Heart left ventricle (tissue), 16 donors: ENCODE measurements around the gene FLCN. TPM values are rescaled to one million over a fixed set of nuclear protein-coding genes. Genes with fewer than 3 reads are reported as not detected.

Source experiments
- ATAC-seq, 4 donors: fragments of 200-7000 bp; cut with Tn5 transposase; one replicate each; pipeline ENCODE4 v1.9.1; 2020 to 2022; ENCODE audit warnings: moderate library complexity in 4 of 4, mild to moderate bottlenecking in 3 of 4, moderate number of reproducible peaks in 1 of 4
- DNase-seq, 5 donors: peaks; one replicate each; pipeline ENCODE4 v3.0.0-alpha.2; 2020
- H3K27ac ChIP-seq, 12 donors: fragments of 200-600 bp; sonication (generic) in 4 of 12; one replicate each; pipeline versions ENCODE4 v1.5.0 to v1.8.0; 2016 to 2022; ENCODE audit warnings: mild to moderate bottlenecking in 2 of 12
- H3K27me3 ChIP-seq, 9 donors: fragments of 200-600 bp; sonication (generic) in 2 of 9; one replicate each; pipeline versions ENCODE4 v1.5.1 to v1.8.0; 2016 to 2022; ENCODE audit warnings: mild to moderate bottlenecking in 3 of 9
- H3K36me3 ChIP-seq, 9 donors: fragments of 200-600 bp; sonication (generic) in 2 of 9; one replicate each; pipeline versions ENCODE4 v1.5.0 to v1.8.0; 2018 to 2022; ENCODE audit warnings: mild to moderate bottlenecking in 2 of 9
- H3K4me1 ChIP-seq, 12 donors: fragments of 200-600 bp; sonication (generic) in 4 of 12; one replicate each; pipeline versions ENCODE4 v1.5.0 to v1.8.0; 2016 to 2022; ENCODE audit warnings: mild to moderate bottlenecking in 3 of 12
- H3K4me3 ChIP-seq, 12 donors: fragments of 200-600 bp; sonication (generic) in 4 of 12; one replicate each; pipeline versions ENCODE4 v1.5.0 to v1.8.0; 2017 to 2022; ENCODE audit warnings: mild to moderate bottlenecking in 9 of 12, moderate library complexity in 4 of 12
- H3K9me3 ChIP-seq, 12 donors: fragments of 200-600 bp; sonication (generic) in 4 of 12; one replicate each; pipeline versions ENCODE4 v1.5.0 to v1.8.0; 2016 to 2022; ENCODE audit warnings: mild to moderate bottlenecking in 1 of 12
- POLR2A ChIP-seq, 2 donors: fragments of 450-650 bp; IDR thresholded peaks; one replicate each; pipeline ENCODE4 v1.6.1; 2017; ENCODE audit warnings: antibody characterized with exemption in 2 of 2, mild to moderate bottlenecking in 2 of 2, moderate library complexity in 2 of 2
- WGBS, 4 donors: extraction: QIAGEN DNeasy Blood & Tissue Kit in 2 of 4; methylation state at CpG; one replicate each; pipeline versions ENCODE4 v1.1.5 to v1.1.7; 2013 to 2018; 5-methylcytosine and 5-hydroxymethylcytosine counted together
- intact Hi-C, 10 donors: fragments of 100-400 bp; cut with DNase I; formaldehyde crosslinking; loops; one replicate each; pipeline versions ENCODE4 v1.11.1 to v1.14.2; 2022
- polyA plus RNA-seq, 2 donors: library from polyadenylated mRNA; stranded (reverse); fragments of 200-250 nt; gene quantifications; one replicate each; pipeline ENCODE4 v1.2.3, GENCODE V29; 2013
- total RNA-seq, 9 donors: library from RNA; depleted of rRNA in 2 of 9; stranded (reverse); fragments of >200 nt in 2 of 9; fragmentation: NEBNext Ultra II Directional in 3 of 9; extraction: Animal tissue kit (Norgen Biotek cat#: 25700) in 3 of 9; gene quantifications; one replicate each; pipeline versions ENCODE4 v1.1.0 to v1.2.4, GENCODE V29; 2016 to 2023
- TF ChIP-seq, protein P1 (sequence below), 12 donors: fragments of 200-600 bp; sonication (generic) in 4 of 12; IDR thresholded peaks; one replicate each; pipeline versions ENCODE4 v1.5.0 to v1.8.0; 2018 to 2022; ENCODE audit warnings: antibody characterized with exemption in 12 of 12, mild to moderate bottlenecking in 5 of 12
- donor health status: ischemic (EF 13 %, LVEDD 7.1; RV severe dilation, severe dysfunction).
- donor health status: healthy with polysubstance abuse.
- donor health status: DM: no; HTN: yes; CAD: no.
- donor health status: DM: no; HTN: no; CAD: no.
- donor health status: ischemic (EF 25% LVEDD 6.9; RV normal size, moderate dysfunction).
- donor health status: ischemic (EF 25% LVEDD 5.7; RV mildly dilated, moderate dysfunction).
- donor health status: healthy.
- donor health status: DM: yes; HTN: yes; CAD: no.
- donor health status: ischemic (EF 35%, LVEDD 5.7; RV mildly dilated, moderate dysfunction).
- donor health status: nonischemic (EF 11% LVEDD 7.7; RV severe dilation, severe dysfunction).
- donor health status: DM: yes; HTN: yes; CAD: no.
- donor health status: PGD.
- donor health status: ischemic (EF 29% LVEDD 5.4; RV normal size, mild dysfunction).
- donor health status: nonischemic (EF 23%, LVEDD 6.1; RV moderate dilation, normal function).

The FLCN gene
- total and polyA plus RNA-seq, 11 donors = 21.1 to 120 (median 32.6) TPM

DNA sequence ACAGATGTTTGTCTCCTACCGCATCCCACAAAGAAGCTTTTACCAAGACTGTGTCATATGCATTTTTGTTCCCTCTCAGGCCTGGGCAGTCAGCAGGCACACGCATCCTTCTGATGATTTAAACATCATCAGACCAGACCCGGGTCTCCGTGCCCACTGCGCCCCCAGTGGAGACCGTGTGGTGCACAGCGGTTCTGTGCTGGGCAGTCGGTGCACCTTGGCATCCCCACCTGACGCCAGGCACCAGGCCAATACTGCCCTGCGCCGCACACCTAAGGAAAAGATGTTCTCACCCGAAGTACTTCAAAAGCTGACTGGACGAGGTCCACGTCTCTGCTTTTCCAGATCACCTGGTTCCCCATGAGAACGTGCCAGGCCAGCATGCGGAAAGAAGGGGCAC, 20.2 kb downstream of the FLCN start:
- 84 to 89% (median 88%) methylated on average over 11 to 16 of the region's 16 CpGs for WGBS, 4 donors
- TF ChIP-seq, protein P1, sequence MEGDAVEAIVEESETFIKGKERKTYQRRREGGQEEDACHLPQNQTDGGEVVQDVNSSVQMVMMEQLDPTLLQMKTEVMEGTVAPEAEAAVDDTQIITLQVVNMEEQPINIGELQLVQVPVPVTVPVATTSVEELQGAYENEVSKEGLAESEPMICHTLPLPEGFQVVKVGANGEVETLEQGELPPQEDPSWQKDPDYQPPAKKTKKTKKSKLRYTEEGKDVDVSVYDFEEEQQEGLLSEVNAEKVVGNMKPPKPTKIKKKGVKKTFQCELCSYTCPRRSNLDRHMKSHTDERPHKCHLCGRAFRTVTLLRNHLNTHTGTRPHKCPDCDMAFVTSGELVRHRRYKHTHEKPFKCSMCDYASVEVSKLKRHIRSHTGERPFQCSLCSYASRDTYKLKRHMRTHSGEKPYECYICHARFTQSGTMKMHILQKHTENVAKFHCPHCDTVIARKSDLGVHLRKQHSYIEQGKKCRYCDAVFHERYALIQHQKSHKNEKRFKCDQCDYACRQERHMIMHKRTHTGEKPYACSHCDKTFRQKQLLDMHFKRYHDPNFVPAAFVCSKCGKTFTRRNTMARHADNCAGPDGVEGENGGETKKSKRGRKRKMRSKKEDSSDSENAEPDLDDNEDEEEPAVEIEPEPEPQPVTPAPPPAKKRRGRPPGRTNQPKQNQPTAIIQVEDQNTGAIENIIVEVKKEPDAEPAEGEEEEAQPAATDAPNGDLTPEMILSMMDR (IDR thresholded peaks at IDR 0.05) = no peak
- TF ChIP-seq POLR2A (IDR thresholded peaks at IDR 0.05) = no peak
- Histone ChIP-seq H3K4me1 (peaks cover 0 to 2% (median 0%) of the 10 kb centered on the region in 12 donors), H3K27me3 (no peaks in the 10 kb centered on the region), H3K36me3 (peaks cover 2 to 100% (median 97%) of the 10 kb centered on the region in 9 donors), H3K9me3 (no peaks in the 10 kb centered on the region), H3K4me3 (no peak overlapping the region), H3K27ac (no peak overlapping the region)
- intact Hi-C loops = loop anchor here in 2 of 10 donors (10.0 kb wide), 1 partner anchor 212 kb away; no protein-coding TSS in a partner anchor
- no peak for ATAC-seq
- DNase-seq = peak in 1 of 5 donors; percentile 11

GRCh38 chr17:17216236-17216635, 20.7 kb downstream of the FLCN start:
- H3K27me3 ChIP-seq = no peaks in the 10 kb centered on the region
- ATAC-seq (no peak), DNase-seq (peak in 2 of 5 donors; percentile 16 to 37)
- no peak overlapping the region for H3K4me3 ChIP-seq
- no peaks in the 10 kb centered on the region for H3K9me3 ChIP-seq
- H3K27ac ChIP-seq = no peak overlapping the region
- peaks cover 2 to 100% (median 96%) of the 10 kb centered on the region in 9 donors for H3K36me3 ChIP-seq
- H3K4me1 ChIP-seq = peaks cover 0 to 2% (median 0%) of the 10 kb centered on the region in 12 donors
- WGBS, 4 donors = 88 to 93% (median 90%) methylated on average over 3 to 17 of the region's 17 CpGs
- TF ChIP-seq POLR2A (IDR thresholded peaks at IDR 0.05) = no peak
- TF ChIP-seq, protein P1 (IDR thresholded peaks at IDR 0.05) = no peak
- intact Hi-C loops = loop anchor here in 2 of 10 donors (10.0 kb wide), 1 partner anchor 211 kb away; no protein-coding TSS in a partner anchor

GRCh38 chr17:17215575-17215974, 21.4 kb downstream of the FLCN start:
- Histone ChIP-seq H3K27me3 (no peaks in the 10 kb centered on the region), H3K4me1 (peaks cover 0 to 2% (median 0%) of the 10 kb centered on the region in 12 donors), H3K36me3 (peaks cover 2 to 100% (median 91%) of the 10 kb centered on the region in 9 donors), H3K9me3 (no peaks in the 10 kb centered on the region), H3K4me3 (no peak overlapping the region), H3K27ac (no peak overlapping the region)
- intact Hi-C loops = loop anchor here in 2 of 10 donors (10.0 kb wide), 1 partner anchor 211 kb away; no protein-coding TSS in a partner anchor
- no peak for DNase-seq
- ATAC-seq = no peak
- WGBS, 4 donors = 88 to 93% (median 89%) methylated on average over 8 of the region's 8 CpGs
- no peak for TF ChIP-seq POLR2A (IDR thresholded peaks at IDR 0.05)
- TF ChIP-seq, protein P1 (IDR thresholded peaks at IDR 0.05) = no peak

DNA sequence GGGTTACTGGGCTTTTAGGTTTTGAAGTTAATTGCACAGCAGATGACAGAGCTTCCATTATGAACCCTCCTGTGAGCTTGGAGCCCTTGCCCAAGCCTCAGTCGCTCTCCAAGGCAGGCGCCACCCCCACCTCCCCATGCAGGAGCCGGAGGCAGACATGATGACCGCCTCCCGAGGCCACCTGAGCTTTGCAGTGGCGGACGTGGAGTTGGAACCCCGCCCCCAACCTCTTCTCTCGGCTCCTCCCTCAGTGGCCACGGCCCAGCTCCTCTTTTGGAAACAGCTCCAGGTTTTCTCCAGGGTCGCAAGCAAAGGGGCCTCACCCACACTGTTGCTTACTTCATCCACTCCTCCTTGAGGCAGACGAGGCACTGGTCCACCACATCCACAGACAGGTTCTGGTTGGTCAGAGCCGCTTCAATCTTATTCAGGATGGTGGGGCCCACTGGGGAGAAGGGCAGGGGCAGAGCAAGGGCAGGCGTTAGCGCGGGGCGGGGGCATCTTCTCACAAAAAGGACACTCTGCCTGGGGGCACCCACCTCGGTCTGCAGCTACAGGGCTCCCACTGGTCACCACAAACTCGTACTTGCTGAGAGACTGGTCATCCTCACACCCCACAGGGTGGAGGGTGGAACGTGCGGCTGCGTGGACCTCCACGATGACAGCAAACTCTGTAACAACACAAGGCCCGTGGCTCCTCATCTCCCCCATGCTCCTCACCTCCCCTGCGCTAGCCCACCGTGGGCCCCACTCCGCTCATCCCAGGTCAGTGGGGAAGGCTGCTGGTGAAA, 22.1 kb downstream of the FLCN start:
- TF ChIP-seq, protein P1 (IDR thresholded peaks at IDR 0.05) = no peak
- TF ChIP-seq POLR2A (IDR thresholded peaks at IDR 0.05) = no peak
- Histone ChIP-seq H3K27ac (no peak overlapping the region), H3K36me3 (peaks cover 2 to 96% (median 86%) of the 10 kb centered on the region in 9 donors), H3K4me1 (peaks cover 0 to 2% (median 0%) of the 10 kb centered on the region in 12 donors), H3K4me3 (no peak overlapping the region), H3K27me3 (no peaks in the 10 kb centered on the region), H3K9me3 (no peaks in the 10 kb centered on the region)
- intact Hi-C loops = loop anchor here in 2 of 10 donors (10.0 kb wide), 1 partner anchor 210 kb away; no protein-coding TSS in a partner anchor
- DNase-seq (peak in 1 of 5 donors; percentile 9), ATAC-seq (no peak)
- WGBS, 4 donors = 86 to 88% (median 87%) methylated on average over 26 to 27 of the region's 27 CpGs
